GM20000 (cell line): ENCODE data around the gene CHN2.
"Not testable (repeated sequence)": the region's sequence is repeated elsewhere in the genome, so short reads cannot be mapped to it uniquely, and the experiment has no call there.

Experiments
- DNase-seq: peaks from one replicate; pipeline ENCODE4 v3.0.0; 2012; ENCODE audit warnings: low spot score
- CTCF ChIP-seq: IDR thresholded peaks from 2 replicates; pipeline ENCODE4 v1.5.1; 2012; ENCODE audit warnings: mild to moderate bottlenecking, control low read depth; ENCODE audit errors: extremely low read depth, missing control alignments

Gene CHN2

GRCh38 chr7:29256693-29257002, 62.1 kb downstream of the CHN2 start:
- no peak for DNase-seq
- no peak for TF ChIP-seq CTCF

- TF ChIP-seq CTCF: no peak
- DNase-seq: no peak
Observed at GRCh38 chr7:29258951-29259350, 64.4 kb downstream of the CHN2 start.

GRCh38 chr7:29262191-29262917, 67.8 kb downstream of the CHN2 start:
- no peak for TF ChIP-seq CTCF
- DNase-seq: no peak

GRCh38 chr7:29263601-29264207, 69.1 kb downstream of the CHN2 start:
- not testable (repeated sequence) for DNase-seq

GRCh38 chr7:29265208-29265923, 70.8 kb downstream of the CHN2 start:
- DNase-seq: no peak
- no peak for TF ChIP-seq CTCF

GRCh38 chr7:29269935-29270334, 75.4 kb downstream of the CHN2 start:
- no peak for DNase-seq
- TF ChIP-seq CTCF: no peak

GRCh38 chr7:29270594-29271318, 76.2 kb downstream of the CHN2 start:
- TF ChIP-seq CTCF: no peak

More at GRCh38 chr7:29270594-29271318, 76.2 kb downstream of the CHN2 start:
- no peak for DNase-seq
